Measurements from ENCODE around the gene POU2F1. TPM values are rescaled to one million over a fixed set of nuclear protein-coding genes. Genes with fewer than 3 reads are reported as not detected.
A peak's percentile ranks its signal among the peaks of the same experiment; 100 is the strongest.

Gene POU2F1
- total RNA-seq, 1 experiment from 2014 or later = 24.5 TPM

- Histone ChIP-seq H3K79me2 (ENCODE audit: insufficient read depth, low read length) (no peaks in the 10 kb centered on the region), H3K27me3 (ENCODE audit: insufficient read depth, low read length) (no peaks in the 10 kb centered on the region), H3K9me3 (ENCODE audit: control insufficient read depth in 1 of 2, insufficient read depth in 1 of 2, low read depth in 1 of 2, low read length in 2 of 2) (no peaks in the 10 kb centered on the region), H3K4me3 (replicated peaks in 1 of 2; ENCODE audit: low read depth in 1 of 2, low read length in 2 of 2) (no peak overlapping the region), H3K9ac (ENCODE audit: low read length) (no peak overlapping the region), H3K36me3 (ENCODE audit: control insufficient read depth in 1 of 2, insufficient read depth in 2 of 2, low read length in 2 of 2) (no peaks in the 10 kb centered on the region; a peak in 2 of 4 replicates), H3K27ac (ENCODE audit: low read depth, low read length) (no peak overlapping the region), H3K9me2 (ENCODE audit: insufficient read depth) (no peaks in the 10 kb centered on the region), H3K4me1 (ENCODE audit: control insufficient read depth in 1 of 2, insufficient read depth in 2 of 2, low read length in 2 of 2) (peaks cover 0 to 4% of the 10 kb centered on the region in 2 experiments; a peak in 1 of 4 replicates), H2AFZ (ENCODE audit: low read depth, low read length, poor library complexity, severe bottlenecking) (no peak overlapping the region), H4K20me1 (ENCODE audit: insufficient read depth) (no peaks in the 10 kb centered on the region), H3K4me2 (ENCODE audit: low read length) (no peak overlapping the region)
- no TSS peak for BruUV-seq (replicated peaks)
- ChIA-PET POLR2A (no interaction called here), RAD21 (ENCODE audit: low non-redundant PET in 1 of 2, low total read pairs in 2 of 2, uncharacterized antibody in 2 of 2, unreplicated experiment in 2 of 2) (no interaction called here), CTCF (interaction anchor here (1.0 kb wide), 1 partner anchor 132 kb away, joined by 3 read pairs; no protein-coding TSS in a partner anchor)
- ATAC-seq (peak; percentile 99), DNase-seq (ENCODE audit: low read depth, low spot score) (peak; percentile 36)
- TF ChIP-seq JUND (IDR thresholded peaks at IDR 0.05) (no peak), TCF7L2 (IDR thresholded peaks at IDR 0.05; ENCODE audit: borderline replicate concordance, extremely low read depth, insufficient read depth, insufficient read length) (peak; percentile 23), SRF (IDR thresholded peaks at IDR 0.05; ENCODE audit: low read depth) (no peak), RAD21 (IDR thresholded peaks at IDR 0.05; ENCODE audit: low read depth) (peak; percentile 77), POLR2AphosphoS5 (IDR thresholded peaks at IDR 0.05; ENCODE audit: low read depth, low read length) (no peak), CTCF (IDR thresholded peaks at IDR 0.05 in 2 of 3, conservative IDR thresholded peaks at IDR 0.05 in 1 of 3; ENCODE audit: borderline replicate concordance in 1 of 3, insufficient read depth in 1 of 3, low read depth in 2 of 3, low read length in 2 of 3) (peak; percentile 55 to 62 (median 56); a peak in 5 of 6 replicates), EGR1 (IDR thresholded peaks at IDR 0.05; ENCODE audit: low read depth) (no peak), POLR2A (IDR thresholded peaks at IDR 0.05; ENCODE audit: borderline replicate concordance, extremely low read depth, insufficient read depth, insufficient read length) (no peak)
- TF ChIP-seq, protein P1, sequence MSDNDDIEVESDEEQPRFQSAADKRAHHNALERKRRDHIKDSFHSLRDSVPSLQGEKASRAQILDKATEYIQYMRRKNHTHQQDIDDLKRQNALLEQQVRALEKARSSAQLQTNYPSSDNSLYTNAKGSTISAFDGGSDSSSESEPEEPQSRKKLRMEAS (IDR thresholded peaks at IDR 0.05) = peak; percentile 34; the same call in 1 of the 2 replicates
- intact Hi-C loops (cut with micrococcal nuclease) = loop anchor here (1.0 kb wide), 2 partner anchors 41 to 133 kb away; no protein-coding TSS in a partner anchor
Observed at GRCh38 chr1:167401260-167401873, 180.7 kb downstream of the POU2F1 start.

All from HCT116 (cell line).